CD4-positive, CD25-positive, alpha-beta regulatory T cell (primary cell): ENCODE data around the gene C2CD3. TPM values are rescaled to one million over a fixed set of nuclear protein-coding genes. Genes with fewer than 3 reads are reported as not detected.

ENCODE experiments used
- ATAC-seq, 2 donors: fragments of 150-1000 bp; cut with Tn5 transposase; one replicate each; pipeline ENCODE4 v1.10.0; 2021; ENCODE audit warnings: low read depth in 2 of 2, moderate number of reproducible peaks in 2 of 2, moderate library complexity in 1 of 2
- DNase-seq, 3 donors: peaks; one replicate each; pipeline versions ENCODE4 v3.0.0 to v3.0.0-alpha.2; 2012 to 2022; ENCODE audit warnings: mixed read lengths in 1 of 3
- H3K27ac ChIP-seq: one replicate; pipeline ENCODE4 v1.7.0; 2013; ENCODE audit warnings: mild to moderate bottlenecking, low read length; ENCODE audit not compliant: insufficient read depth, poor library complexity, severe bottlenecking
- H3K27me3 ChIP-seq: one replicate; pipeline ENCODE4 v1.7.0; 2013; ENCODE audit warnings: low read length; ENCODE audit not compliant: control insufficient read depth, insufficient read depth
- H3K36me3 ChIP-seq: one replicate; pipeline ENCODE4 v1.7.0; 2013; ENCODE audit warnings: mild to moderate bottlenecking, low read length, moderate library complexity; ENCODE audit not compliant: control insufficient read depth, insufficient read depth
- H3K4me1 ChIP-seq: 2 replicates; pipeline ENCODE4 v1.7.0; 2013; ENCODE audit warnings: mild to moderate bottlenecking, low read length; ENCODE audit not compliant: insufficient read depth, control insufficient read depth, poor library complexity, severe bottlenecking
- H3K4me3 ChIP-seq: one replicate; pipeline ENCODE4 v1.7.0; 2013; ENCODE audit warnings: low read depth, mild to moderate bottlenecking, low read length, moderate library complexity
- H3K9me3 ChIP-seq, 2 experiments: 1 replicate in 1 of 2; 2 replicates in 1 of 2; pipeline ENCODE4 v1.7.0; 2013; ENCODE audit warnings: low read length in 2 of 2, mild to moderate bottlenecking in 1 of 2, moderate library complexity in 1 of 2; ENCODE audit not compliant: control insufficient read depth in 2 of 2
- H3K27ac Mint-ChIP-seq, 3 donors: one replicate each; pipeline ENCODE4 v1.8.0; 2020 to 2022; ENCODE audit warnings: mild to moderate bottlenecking in 3 of 3, mixed read lengths in 3 of 3, moderate library complexity in 2 of 3
- H3K27me3 Mint-ChIP-seq: one replicate; pipeline ENCODE4 v1.8.0; 2022; ENCODE audit warnings: mild to moderate bottlenecking, mixed read lengths
- H3K36me3 Mint-ChIP-seq: one replicate; pipeline ENCODE4 v1.8.0; 2020; ENCODE audit warnings: mixed read lengths
- H3K4me1 Mint-ChIP-seq, 4 donors: one replicate each; pipeline ENCODE4 v1.8.0; 2020 to 2022; ENCODE audit warnings: mixed read lengths in 4 of 4, mild to moderate bottlenecking in 1 of 4
- H3K4me3 Mint-ChIP-seq, 4 donors: one replicate each; pipeline ENCODE4 v1.8.0; 2020 to 2022; ENCODE audit warnings: mild to moderate bottlenecking in 4 of 4, mixed read lengths in 4 of 4, moderate library complexity in 3 of 4
- H3K9me3 Mint-ChIP-seq, 7 donors: one replicate each; pipeline ENCODE4 v1.8.0; 2020 to 2022; ENCODE audit warnings: mixed read lengths in 7 of 7, mild to moderate bottlenecking in 3 of 7, moderate library complexity in 2 of 7
- polyA plus RNA-seq, 4 donors: library from polyadenylated mRNA; unstranded; fragments of 300-500 nt; fragmentation: Illumina TruSeq; gene quantifications; one replicate each; pipeline ENCODE4 v1.2.3, GENCODE V29; 2021
- total RNA-seq: library from RNA; stranded (reverse); gene quantifications from one replicate; pipeline ENCODE4 v1.2.3, GENCODE V29; 2022

Gene C2CD3
- total RNA-seq (46.4 TPM), polyA plus RNA-seq (10 to 100 TPM in 1 of 4 donors, 1 to 10 TPM in 3; 7.2 to 11.0 (median 8.4) TPM)

- Histone ChIP-seq H3K4me3 (peak within 1 kb of the TSS; percentile 85), H3K4me1 (peaks cover 31% of the 10 kb centered on the region), H3K27ac (peak within 1 kb of the TSS; percentile 86), H3K27me3 (no peaks in the 10 kb centered on the region), H3K36me3 (peaks cover 22% of the 10 kb centered on the region), H3K9me3 (no peaks in the 10 kb centered on the region)
- Mint-ChIP-seq H3K4me1 (peaks cover 0 to 26% (median 22%) of the 10 kb centered on the region in 4 donors), H3K9me3 (no peaks in the 10 kb centered on the region), H3K27me3 (no peaks in the 10 kb centered on the region), H3K27ac (no peak within 1 kb of the TSS), H3K36me3 (peaks cover 16% of the 10 kb centered on the region), H3K4me3 (no peak within 1 kb of the TSS)
- ATAC-seq (peak; percentile 96 to 97), DNase-seq (peak; percentile 98 to 100 (median 98))
Measured at GRCh38 chr11:74170694-74171629, at the start of gene C2CD3, which contains the start of gene PPME1. Gene C2CD3 (minus strand): TSS chr11:74171002. CDS start chr11:74170792, 210 bp downstream. Gene PPME1 (plus strand): TSS chr11:74171289. CDS start chr11:74171422, 133 bp downstream.

- H3K36me3 ChIP-seq, result peaks cover 3% of the 10 kb centered on the region
- H3K27me3 Mint-ChIP-seq, result no peaks in the 10 kb centered on the region
- H3K27me3 ChIP-seq, result no peaks in the 10 kb centered on the region
- DNase-seq, result no peak
- H3K27ac ChIP-seq, result no peak overlapping the region
- no peaks in the 10 kb centered on the region for H3K4me1 ChIP-seq
- H3K4me1 Mint-ChIP-seq, result peaks cover 0 to 1% (median 0%) of the 10 kb centered on the region in 4 donors
- no peak for ATAC-seq
- H3K36me3 Mint-ChIP-seq, result peaks cover 9% of the 10 kb centered on the region
- peaks cover 0 to 3% (median 0%) of the 10 kb centered on the region in 7 donors for H3K9me3 Mint-ChIP-seq
- H3K9me3 ChIP-seq, result no peaks in the 10 kb centered on the region
- H3K4me3 ChIP-seq, result no peak overlapping the region
- peak overlapping the region in 1 of 3 donors; percentile 10 for H3K27ac Mint-ChIP-seq
- H3K4me3 Mint-ChIP-seq, result no peak overlapping the region
Measured at GRCh38 chr11:74220376-74220775, 49.6 kb upstream of the C2CD3 start.

- Mint-ChIP-seq H3K4me1 (no peaks in the 10 kb centered on the region), H3K27me3 (no peaks in the 10 kb centered on the region), H3K36me3 (peaks cover 40% of the 10 kb centered on the region)
Measured at GRCh38 chr11:74212533-74212932, 41.7 kb upstream of the C2CD3 start.

GRCh38 chr11:74208507-74208906, 37.7 kb upstream of the C2CD3 start:
- H3K27ac Mint-ChIP-seq, result no peak overlapping the region
- no peaks in the 10 kb centered on the region for H3K27me3 ChIP-seq
- H3K4me3 ChIP-seq, result no peak overlapping the region
- H3K27ac ChIP-seq, result no peak overlapping the region
- DNase-seq, result no peak
- no peaks in the 10 kb centered on the region for H3K4me1 Mint-ChIP-seq
- H3K9me3 ChIP-seq, result no peaks in the 10 kb centered on the region
- no peaks in the 10 kb centered on the region for H3K4me1 ChIP-seq
- no peak overlapping the region for H3K4me3 Mint-ChIP-seq
- H3K9me3 Mint-ChIP-seq, result peaks cover 0 to 3% (median 0%) of the 10 kb centered on the region in 7 donors
- peaks cover 52% of the 10 kb centered on the region for H3K36me3 Mint-ChIP-seq
- peaks cover 8% of the 10 kb centered on the region for H3K36me3 ChIP-seq
- H3K27me3 Mint-ChIP-seq, result no peaks in the 10 kb centered on the region
- ATAC-seq, result no peak

More at GRCh38 chr11:74212533-74212932, 41.7 kb upstream of the C2CD3 start:
- Histone ChIP-seq H3K27me3 (no peaks in the 10 kb centered on the region), H3K36me3 (peaks cover 10% of the 10 kb centered on the region), H3K9me3 (no peaks in the 10 kb centered on the region), H3K27ac (no peak overlapping the region), H3K4me1 (no peaks in the 10 kb centered on the region), H3K4me3 (no peak overlapping the region)
- H3K27ac Mint-ChIP-seq, result no peak overlapping the region
- peaks cover 0 to 8% (median 3%) of the 10 kb centered on the region in 7 donors for H3K9me3 Mint-ChIP-seq
- DNase-seq (no peak), ATAC-seq (no peak)
- no peak overlapping the region for H3K4me3 Mint-ChIP-seq

GRCh38 chr11:74206746-74207145, 35.9 kb upstream of the C2CD3 start:
- DNase-seq, result no peak
- Histone ChIP-seq H3K36me3 (peaks cover 8% of the 10 kb centered on the region), H3K27ac (no peak overlapping the region), H3K4me1 (no peaks in the 10 kb centered on the region), H3K27me3 (no peaks in the 10 kb centered on the region), H3K9me3 (no peaks in the 10 kb centered on the region), H3K4me3 (no peak overlapping the region)
- no peak for ATAC-seq
- peaks cover 48% of the 10 kb centered on the region for H3K36me3 Mint-ChIP-seq
- no peaks in the 10 kb centered on the region for H3K27me3 Mint-ChIP-seq
- no peak overlapping the region for H3K27ac Mint-ChIP-seq
- H3K4me1 Mint-ChIP-seq, result peaks cover 0 to 2% (median 0%) of the 10 kb centered on the region in 4 donors
- H3K9me3 Mint-ChIP-seq, result peaks cover 0 to 3% (median 0%) of the 10 kb centered on the region in 7 donors
- H3K4me3 Mint-ChIP-seq, result no peak overlapping the region

GRCh38 chr11:74205181-74205580, 34.4 kb upstream of the C2CD3 start:
- no peaks in the 10 kb centered on the region for H3K9me3 Mint-ChIP-seq
- no peak overlapping the region for H3K4me3 Mint-ChIP-seq
- peaks cover 0 to 2% (median 0%) of the 10 kb centered on the region in 4 donors for H3K4me1 Mint-ChIP-seq
- DNase-seq (no peak), ATAC-seq (no peak)
- peaks cover 43% of the 10 kb centered on the region for H3K36me3 Mint-ChIP-seq
- H3K27me3 ChIP-seq, result no peaks in the 10 kb centered on the region
- no peak overlapping the region for H3K27ac Mint-ChIP-seq
- no peaks in the 10 kb centered on the region for H3K4me1 ChIP-seq
- H3K27ac ChIP-seq, result no peak overlapping the region
- no peaks in the 10 kb centered on the region for H3K9me3 ChIP-seq
- no peaks in the 10 kb centered on the region for H3K27me3 Mint-ChIP-seq
- H3K4me3 ChIP-seq, result no peak overlapping the region
- H3K36me3 ChIP-seq, result peaks cover 8% of the 10 kb centered on the region

- Histone ChIP-seq H3K4me1 (no peaks in the 10 kb centered on the region), H3K9me3 (no peaks in the 10 kb centered on the region), H3K4me3 (no peak overlapping the region), H3K36me3 (peaks cover 8% of the 10 kb centered on the region), H3K27ac (no peak overlapping the region), H3K27me3 (no peaks in the 10 kb centered on the region)
- Mint-ChIP-seq H3K4me3 (no peak overlapping the region), H3K9me3 (no peaks in the 10 kb centered on the region), H3K27me3 (no peaks in the 10 kb centered on the region), H3K4me1 (peaks cover 0 to 2% (median 0%) of the 10 kb centered on the region in 4 donors), H3K36me3 (peaks cover 39% of the 10 kb centered on the region), H3K27ac (peak overlapping the region in 1 of 3 donors; percentile 11)
- no peak for DNase-seq
- no peak for ATAC-seq
Measured at GRCh38 chr11:74204701-74205100, 33.9 kb upstream of the C2CD3 start.
